Measurements from ENCODE around the gene FARS2. TPM values are rescaled to one million over a fixed set of nuclear protein-coding genes. Genes with fewer than 3 reads are reported as not detected.

The FARS2 gene
- total and polyA plus RNA-seq, 2 donors (not counting 3 experiments of a cell fraction or from before 2014, with no cell fraction given), result 20.2 to 20.5 TPM

DNA sequence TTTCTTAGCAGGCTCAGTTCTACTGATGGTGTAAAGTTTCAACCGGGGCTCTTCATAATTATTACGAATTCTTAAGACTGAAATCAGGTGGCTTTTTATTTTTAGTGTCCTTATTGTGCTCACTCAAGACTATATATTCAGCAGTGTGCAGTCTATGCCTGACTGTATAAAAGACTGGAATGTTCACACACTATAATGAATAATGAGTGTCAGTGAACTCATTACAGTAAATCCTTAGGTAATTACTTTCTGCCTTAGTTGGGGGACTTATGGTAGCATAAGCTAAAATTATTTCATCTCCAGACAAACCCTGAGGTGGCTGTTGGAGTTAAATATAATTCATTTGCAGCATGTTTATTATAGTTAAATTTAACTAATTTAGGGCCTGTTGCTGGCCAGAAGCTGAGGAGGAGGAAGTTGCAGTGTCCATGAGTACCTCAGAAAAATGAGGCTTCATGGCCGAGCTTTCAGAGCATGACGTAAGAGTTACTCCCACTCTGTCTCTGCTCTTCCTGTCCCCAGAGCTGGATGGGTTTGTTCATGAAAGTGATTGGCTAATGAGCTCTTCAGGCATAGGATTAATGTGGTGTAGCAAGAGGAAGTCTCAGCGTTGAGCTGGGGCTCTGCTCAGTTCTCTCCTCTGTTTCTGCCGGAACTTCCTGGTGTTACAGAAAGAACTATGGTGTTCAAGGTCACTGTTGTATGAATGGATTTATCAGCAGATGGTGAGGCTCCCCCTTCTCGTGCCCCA lies 409.7 kb downstream of the FARS2 start:
- ChIA-PET POLR2A (no interaction called here), CTCF (interaction anchor here (1.1 to 2.0 kb wide), 3 partner anchors 9 to 200 kb away, joined by 3 to 8 read pairs (median 3); no protein-coding TSS in a partner anchor)
- no peak overlapping the region for H3K4me2 ChIP-seq (ENCODE audit: insufficient read depth, low read length)
- H3K27ac ChIP-seq (ENCODE audit: insufficient read depth, low read depth, low read length), result no peak overlapping the region
- no peaks in the 10 kb centered on the region for H3K9me3 ChIP-seq (replicated peaks; ENCODE audit: control insufficient read depth, insufficient read depth, low read length)
- H3K4me1 ChIP-seq (ENCODE audit: control insufficient read depth, extremely low read depth, insufficient read depth, low read length), result no peaks in the 10 kb centered on the region
- intact Hi-C loops (cut with micrococcal nuclease) (loop anchor here (5.0 kb wide), 1 partner anchor 199 kb away; no protein-coding TSS in a partner anchor), dilution Hi-C loops (cut with MboI; ENCODE audit: extremely low pct_ligation_motif_present, low sequenced_read_pairs) (no loop called here)
- no peak overlapping the region for H2AFZ ChIP-seq (ENCODE audit: low read depth, low read length)
- no peaks in the 10 kb centered on the region for H3K9me1 ChIP-seq (replicated peaks; ENCODE audit: control insufficient read depth, extremely low read depth, insufficient read depth, low read length)
- FAIRE-seq (no peak), DNase-seq (ENCODE audit: low read depth, low spot score) (no peak)
- no peaks in the 10 kb centered on the region for H4K20me1 ChIP-seq (replicated peaks; ENCODE audit: control insufficient read depth, extremely low read depth, insufficient read depth, low read length)
- no TSS peak for BruUV-seq (replicated peaks)
- TF ChIP-seq JUN (IDR thresholded peaks at IDR 0.05; ENCODE audit: borderline replicate concordance, insufficient read depth, insufficient read length, low read depth), result no peak
- TF ChIP-seq POLR2AphosphoS5 (IDR thresholded peaks at IDR 0.05; ENCODE audit: insufficient read depth, low read depth, low read length), result no peak
- no peak for TF ChIP-seq MYC (IDR thresholded peaks at IDR 0.05; ENCODE audit: low read depth, low read length)
- TF ChIP-seq, protein P1, sequence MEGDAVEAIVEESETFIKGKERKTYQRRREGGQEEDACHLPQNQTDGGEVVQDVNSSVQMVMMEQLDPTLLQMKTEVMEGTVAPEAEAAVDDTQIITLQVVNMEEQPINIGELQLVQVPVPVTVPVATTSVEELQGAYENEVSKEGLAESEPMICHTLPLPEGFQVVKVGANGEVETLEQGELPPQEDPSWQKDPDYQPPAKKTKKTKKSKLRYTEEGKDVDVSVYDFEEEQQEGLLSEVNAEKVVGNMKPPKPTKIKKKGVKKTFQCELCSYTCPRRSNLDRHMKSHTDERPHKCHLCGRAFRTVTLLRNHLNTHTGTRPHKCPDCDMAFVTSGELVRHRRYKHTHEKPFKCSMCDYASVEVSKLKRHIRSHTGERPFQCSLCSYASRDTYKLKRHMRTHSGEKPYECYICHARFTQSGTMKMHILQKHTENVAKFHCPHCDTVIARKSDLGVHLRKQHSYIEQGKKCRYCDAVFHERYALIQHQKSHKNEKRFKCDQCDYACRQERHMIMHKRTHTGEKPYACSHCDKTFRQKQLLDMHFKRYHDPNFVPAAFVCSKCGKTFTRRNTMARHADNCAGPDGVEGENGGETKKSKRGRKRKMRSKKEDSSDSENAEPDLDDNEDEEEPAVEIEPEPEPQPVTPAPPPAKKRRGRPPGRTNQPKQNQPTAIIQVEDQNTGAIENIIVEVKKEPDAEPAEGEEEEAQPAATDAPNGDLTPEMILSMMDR (IDR thresholded peaks at IDR 0.05; ENCODE audit: extremely low read depth in 1 of 2, insufficient read depth in 1 of 2, low read depth in 1 of 2, low read length in 2 of 2), result no peak
- TF ChIP-seq GATA2 (IDR thresholded peaks at IDR 0.05; ENCODE audit: insufficient read depth, insufficient read length, low read depth, low read length), result no peak
- no peak for TF ChIP-seq FOS (IDR thresholded peaks at IDR 0.05; ENCODE audit: borderline replicate concordance, insufficient read depth, low read length)
- no peaks in the 10 kb centered on the region for H3K79me2 ChIP-seq (ENCODE audit: control insufficient read depth, insufficient read depth, low read length)
- H3K4me3 ChIP-seq (replicated peaks in 1 of 3; ENCODE audit: insufficient read depth in 1 of 3, low read depth in 1 of 3, low read length in 3 of 3), result no peak overlapping the region
- H3K27me3 ChIP-seq (ENCODE audit: control insufficient read depth in 2 of 2, insufficient read depth in 2 of 2, low read length in 2 of 2), result no peaks in the 10 kb centered on the region
- no peak overlapping the region for H3K9ac ChIP-seq (replicated peaks; ENCODE audit: extremely low read depth, insufficient read depth, low read length)
- H3K36me3 ChIP-seq (ENCODE audit: control insufficient read depth in 2 of 2, extremely low read depth in 1 of 2, insufficient read depth in 2 of 2, low read length in 2 of 2), result no peaks in the 10 kb centered on the region
